H1 (cell line): ENCODE measurements around the gene CYP26A1. TPM values are rescaled to one million over a fixed set of nuclear protein-coding genes. Genes with fewer than 3 reads are reported as not detected.

Source experiments
- ASH2L ChIP-seq: fragments of 200-600, 300-600 bp; sonication (generic); IDR thresholded peaks from one replicate; pipeline ENCODE4 v1.7.1; 2017; ENCODE audit warnings: low read length
- BCL11A ChIP-seq, 2 experiments: IDR thresholded peaks; one replicate each; pipeline ENCODE4 v1.6.1; 2011; ENCODE audit warnings: low read depth in 2 of 2, low read length in 2 of 2, mild to moderate bottlenecking in 2 of 2
- HDAC2 ChIP-seq, 2 experiments: fragments of 300-600 bp in 1 of 2; sonication (generic) in 1 of 2; IDR thresholded peaks; 2 replicates each; pipeline ENCODE4 v1.6.1; 2011 to 2012; ENCODE audit warnings: low read depth in 2 of 2, low read length in 2 of 2, mild to moderate bottlenecking in 2 of 2, moderate library complexity in 2 of 2, borderline replicate concordance in 1 of 2, inconsistent platforms in 1 of 2
- HDAC6 ChIP-seq: IDR thresholded peaks from one replicate; pipeline ENCODE4 v1.7.1; 2012; ENCODE audit warnings: low read depth, mild to moderate bottlenecking, inconsistent platforms, low read length, moderate library complexity
- KDM1A ChIP-seq: fragments of 200-600, 300-600 bp; sonication (generic); IDR thresholded peaks from 2 replicates; pipeline ENCODE4 v1.7.1; 2016; ENCODE audit warnings: mild to moderate bottlenecking, low read length, borderline replicate concordance
- PHF8 ChIP-seq: fragments of 200-600 bp; sonication (generic); conservative IDR thresholded peaks from 2 replicates; pipeline ENCODE4 v1.7.1; 2012; ENCODE audit warnings: low read depth, mild to moderate bottlenecking, inconsistent platforms, low read length, moderate library complexity
- RNF2 ChIP-seq: fragments of 200-900, 300-1000 bp; sonication (generic); IDR thresholded peaks from 2 replicates; pipeline ENCODE4 v1.7.1; 2016; ENCODE audit warnings: borderline replicate concordance, low read depth, mild to moderate bottlenecking, antibody characterized with exemption, low read length; ENCODE audit not compliant: poor library complexity, severe bottlenecking; ENCODE audit errors: missing control alignments
- SP2 ChIP-seq: IDR thresholded peaks from 2 replicates; pipeline ENCODE4 v1.6.1; 2012; ENCODE audit warnings: mild to moderate bottlenecking, low read length, inconsistent platforms
- SUZ12 ChIP-seq: fragments of 200-600 bp; sonication (generic); IDR thresholded peaks from 2 replicates; pipeline ENCODE4 v1.6.1; 2012; ENCODE audit warnings: mild to moderate bottlenecking, inconsistent platforms, low read length, moderate library complexity, mixed read lengths
- ZNF274 ChIP-seq: IDR thresholded peaks from 2 replicates; pipeline ENCODE4 v1.7.0; 2012; ENCODE audit warnings: low read length, borderline replicate concordance; ENCODE audit errors: extremely low read depth
- polyA plus RNA-seq, 7 experiments: library from polyadenylated mRNA; depleted of rRNA in 3 of 7; stranded (reverse) in 5 of 7; unstranded in 2 of 7; fragments of >200 nt in 5 of 7; fragments of 200-250 nt in 2 of 7; gene quantifications; 1 replicate in 5 of 7; 2 replicates in 1 of 7; 4 replicates in 1 of 7; pipeline versions ENCODE4 v1.2.1 to v1.2.3, GENCODE V29; 2011 to 2013; ENCODE audit warnings: missing spikeins in 2 of 7, mixed read lengths in 2 of 7
- total RNA-seq: library from RNA; stranded (reverse); fragmentation: NEBNext Ultra II Directional; extraction: Animal tissue kit (Norgen Biotek cat#: 25700); gene quantifications from 2 replicates; pipeline ENCODE4 v1.2.1, GENCODE V29; 2021
- TF ChIP-seq, protein P1 (sequence below): IDR thresholded peaks from 2 replicates; pipeline ENCODE4 v1.6.1; 2012; ENCODE audit warnings: inconsistent platforms
- TF ChIP-seq, protein P2 (sequence below): IDR thresholded peaks from 2 replicates; pipeline ENCODE4 v1.6.1; 2011; ENCODE audit warnings: low read depth, mild to moderate bottlenecking, low read length; ENCODE audit not compliant: insufficient read depth
- TF ChIP-seq, protein P3 (sequence below), 3 experiments: IDR thresholded peaks; 1 replicate in 2 of 3; 2 replicates in 1 of 3; pipeline versions ENCODE4 v1.5.1 to v1.6.1; 2011; ENCODE audit warnings: low read length in 3 of 3, mild to moderate bottlenecking in 3 of 3, inconsistent platforms in 2 of 3, low read depth in 1 of 3, moderate library complexity in 1 of 3; ENCODE audit not compliant: insufficient read depth in 1 of 3; ENCODE audit errors: control extremely low read depth in 1 of 3

Gene CYP26A1
- total and polyA plus RNA-seq, 2 of the 8 experiments (the other 6 are each of a cell fraction or from before 2014, with no cell fraction given): 5.0 to 9.1 TPM

DNA sequence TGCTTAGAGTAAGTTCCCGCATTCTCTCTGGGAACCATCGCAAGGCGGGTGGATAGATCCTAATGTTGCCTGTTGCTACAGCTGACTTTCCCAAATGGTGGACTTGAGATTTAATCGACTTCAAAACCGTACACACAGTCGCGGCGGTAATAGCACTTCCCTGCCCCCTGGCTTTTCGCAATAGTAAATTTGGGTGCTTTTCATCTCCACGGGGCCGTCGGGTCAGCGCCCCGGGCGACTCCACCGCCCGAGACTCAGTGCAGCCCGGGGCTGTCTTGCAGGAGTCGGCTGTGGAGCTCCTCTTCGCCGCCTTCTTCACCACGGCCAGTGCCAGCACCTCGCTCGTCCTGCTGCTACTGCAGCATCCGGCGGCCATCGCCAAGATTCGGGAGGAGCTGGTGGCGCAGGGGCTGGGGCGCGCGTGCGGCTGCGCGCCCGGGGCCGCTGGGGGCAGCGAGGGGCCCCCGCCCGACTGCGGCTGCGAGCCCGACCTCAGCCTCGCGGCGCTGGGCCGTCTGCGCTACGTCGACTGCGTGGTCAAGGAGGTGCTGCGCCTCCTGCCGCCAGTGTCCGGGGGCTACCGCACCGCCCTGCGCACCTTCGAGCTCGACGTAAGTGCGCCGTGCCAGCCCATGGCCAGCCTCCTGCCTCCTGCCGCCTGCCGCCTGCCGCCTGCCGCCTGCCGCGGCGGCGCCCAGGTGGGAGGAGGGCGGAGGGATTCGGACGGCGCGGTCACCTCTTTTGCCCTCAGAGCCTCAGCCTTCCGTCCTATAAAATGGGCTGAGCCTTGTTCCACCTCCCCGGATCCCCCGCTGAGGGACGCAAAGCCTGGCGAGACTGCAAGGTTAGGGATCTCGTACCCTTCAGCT lies 7.8 kb upstream of the CYP26A1 start (continued):
- no peak for TF ChIP-seq ASH2L
- TF ChIP-seq HDAC6: no peak
- peak; percentile 90 for TF ChIP-seq SUZ12
- TF ChIP-seq, protein P1, sequence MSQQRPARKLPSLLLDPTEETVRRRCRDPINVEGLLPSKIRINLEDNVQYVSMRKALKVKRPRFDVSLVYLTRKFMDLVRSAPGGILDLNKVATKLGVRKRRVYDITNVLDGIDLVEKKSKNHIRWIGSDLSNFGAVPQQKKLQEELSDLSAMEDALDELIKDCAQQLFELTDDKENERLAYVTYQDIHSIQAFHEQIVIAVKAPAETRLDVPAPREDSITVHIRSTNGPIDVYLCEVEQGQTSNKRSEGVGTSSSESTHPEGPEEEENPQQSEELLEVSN: peak; percentile 85
- peak in 1 of 2 experiments; percentile 79; a peak in 1 of 4 replicates for TF ChIP-seq HDAC2 (IDR thresholded peaks at IDR 0.05; ENCODE audit: borderline replicate concordance in 1 of 2, low read depth in 2 of 2, low read length in 2 of 2)
- no peak for TF ChIP-seq SP2
- no peak for TF ChIP-seq BCL11A (IDR thresholded peaks at IDR 0.05; ENCODE audit: low read depth in 2 of 2, low read length in 2 of 2)
- TF ChIP-seq, protein P2, sequence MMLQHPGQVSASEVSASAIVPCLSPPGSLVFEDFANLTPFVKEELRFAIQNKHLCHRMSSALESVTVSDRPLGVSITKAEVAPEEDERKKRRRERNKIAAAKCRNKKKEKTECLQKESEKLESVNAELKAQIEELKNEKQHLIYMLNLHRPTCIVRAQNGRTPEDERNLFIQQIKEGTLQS: no peak
- peak; percentile 93 for TF ChIP-seq KDM1A
- peak; percentile 81 for TF ChIP-seq RNF2
- TF ChIP-seq ZNF274: no peak
- TF ChIP-seq PHF8: no peak
- TF ChIP-seq, protein P3, sequence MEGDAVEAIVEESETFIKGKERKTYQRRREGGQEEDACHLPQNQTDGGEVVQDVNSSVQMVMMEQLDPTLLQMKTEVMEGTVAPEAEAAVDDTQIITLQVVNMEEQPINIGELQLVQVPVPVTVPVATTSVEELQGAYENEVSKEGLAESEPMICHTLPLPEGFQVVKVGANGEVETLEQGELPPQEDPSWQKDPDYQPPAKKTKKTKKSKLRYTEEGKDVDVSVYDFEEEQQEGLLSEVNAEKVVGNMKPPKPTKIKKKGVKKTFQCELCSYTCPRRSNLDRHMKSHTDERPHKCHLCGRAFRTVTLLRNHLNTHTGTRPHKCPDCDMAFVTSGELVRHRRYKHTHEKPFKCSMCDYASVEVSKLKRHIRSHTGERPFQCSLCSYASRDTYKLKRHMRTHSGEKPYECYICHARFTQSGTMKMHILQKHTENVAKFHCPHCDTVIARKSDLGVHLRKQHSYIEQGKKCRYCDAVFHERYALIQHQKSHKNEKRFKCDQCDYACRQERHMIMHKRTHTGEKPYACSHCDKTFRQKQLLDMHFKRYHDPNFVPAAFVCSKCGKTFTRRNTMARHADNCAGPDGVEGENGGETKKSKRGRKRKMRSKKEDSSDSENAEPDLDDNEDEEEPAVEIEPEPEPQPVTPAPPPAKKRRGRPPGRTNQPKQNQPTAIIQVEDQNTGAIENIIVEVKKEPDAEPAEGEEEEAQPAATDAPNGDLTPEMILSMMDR (IDR thresholded peaks at IDR 0.05; ENCODE audit: control extremely low read depth in 1 of 3, insufficient read depth in 1 of 3, low read depth in 1 of 3, low read length in 3 of 3): peak in 2 of 3 experiments; percentile 25 to 51; a peak in 3 of 4 replicates
